SK-N-MC (cell line): ENCODE measurements around the gene CLASP1.

Experiments
- DNase-seq: peaks from one replicate; pipeline ENCODE4 v3.0.0-alpha.2; 2011; ENCODE audit warnings: low read depth, low spot score
- H3K27ac ChIP-seq: fragments of 200-600 bp; sonication (generic); 2 replicates; pipeline ENCODE4 v1.5.1; 2016; ENCODE audit warnings: mixed run types
- H3K36me3 ChIP-seq: fragments of 200-600 bp; sonication (generic); 2 replicates; pipeline ENCODE4 v1.6.1; 2017; ENCODE audit warnings: antibody characterized with exemption, low read length, mixed read lengths; ENCODE audit not compliant: insufficient read depth
- H3K4me3 ChIP-seq: fragments of 200-600 bp; sonication (generic); 2 replicates; pipeline ENCODE4 v1.5.1; 2016
- H3K9ac ChIP-seq: fragments of 200-600 bp; sonication (generic); 2 replicates; pipeline ENCODE4 v1.8.0; 2017; ENCODE audit warnings: mixed run types, mixed read lengths; ENCODE audit not compliant: insufficient read length
- H3K9me3 ChIP-seq: fragments of 200-600 bp; sonication (generic); 2 replicates; pipeline ENCODE4 v1.6.1; 2017; ENCODE audit warnings: low read depth, mild to moderate bottlenecking, antibody characterized with exemption, low read length, moderate library complexity, mixed read lengths
- EZH2 ChIP-seq: fragments of 200-600 bp; sonication (generic); IDR thresholded peaks from one replicate; pipeline ENCODE4 v1.6.1; 2017; ENCODE audit warnings: antibody characterized with exemption
- FOXP2 ChIP-seq: optimal IDR thresholded peaks from 2 replicates; pipeline ENCODE3; 2011; ENCODE audit warnings: mild to moderate bottlenecking, moderate library complexity; ENCODE audit not compliant: insufficient read depth; ENCODE audit errors: extremely low read length, control extremely low read depth
- POLR2AphosphoS5 ChIP-seq: IDR thresholded peaks from 2 replicates; pipeline ENCODE4 v1.6.1; 2012; ENCODE audit warnings: mild to moderate bottlenecking, low read depth, low read length, borderline replicate concordance

The CLASP1 gene

DNA sequence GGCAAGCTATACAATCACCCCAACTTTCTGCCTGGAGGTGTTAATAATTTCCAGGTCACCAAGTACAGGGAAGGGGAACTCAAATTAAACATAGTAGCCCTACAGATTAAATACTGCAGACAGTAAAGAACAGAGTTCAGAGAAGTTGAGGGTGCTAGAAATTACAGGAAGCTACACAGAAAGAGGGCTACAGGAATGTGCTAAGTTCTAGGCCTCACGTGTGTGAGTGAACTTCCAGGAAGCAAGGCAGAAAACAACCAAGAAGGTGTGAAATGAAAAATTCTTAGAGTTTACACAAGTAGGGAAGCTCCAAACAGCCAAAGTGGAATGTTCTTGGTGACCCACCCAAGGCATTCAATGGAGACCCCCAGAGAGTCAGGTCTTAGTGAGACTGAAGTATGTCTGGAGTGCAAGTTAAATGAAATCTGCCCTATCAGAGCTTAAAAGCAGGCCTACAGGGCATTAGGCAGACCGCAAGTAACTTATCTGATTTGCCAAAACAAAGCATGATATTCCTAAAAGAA, 176.7 kb downstream of the CLASP1 start:
- Histone ChIP-seq H3K36me3 (peaks cover 33% of the 10 kb centered on the region), H3K9ac (peak overlapping the region; percentile 44), H3K4me3 (peak overlapping the region; percentile 40), H3K9me3 (no peaks in the 10 kb centered on the region), H3K27ac (peak overlapping the region; percentile 85)
- DNase-seq, result no peak
- TF ChIP-seq FOXP2, result no peak
- TF ChIP-seq POLR2AphosphoS5, result no peak

DNA sequence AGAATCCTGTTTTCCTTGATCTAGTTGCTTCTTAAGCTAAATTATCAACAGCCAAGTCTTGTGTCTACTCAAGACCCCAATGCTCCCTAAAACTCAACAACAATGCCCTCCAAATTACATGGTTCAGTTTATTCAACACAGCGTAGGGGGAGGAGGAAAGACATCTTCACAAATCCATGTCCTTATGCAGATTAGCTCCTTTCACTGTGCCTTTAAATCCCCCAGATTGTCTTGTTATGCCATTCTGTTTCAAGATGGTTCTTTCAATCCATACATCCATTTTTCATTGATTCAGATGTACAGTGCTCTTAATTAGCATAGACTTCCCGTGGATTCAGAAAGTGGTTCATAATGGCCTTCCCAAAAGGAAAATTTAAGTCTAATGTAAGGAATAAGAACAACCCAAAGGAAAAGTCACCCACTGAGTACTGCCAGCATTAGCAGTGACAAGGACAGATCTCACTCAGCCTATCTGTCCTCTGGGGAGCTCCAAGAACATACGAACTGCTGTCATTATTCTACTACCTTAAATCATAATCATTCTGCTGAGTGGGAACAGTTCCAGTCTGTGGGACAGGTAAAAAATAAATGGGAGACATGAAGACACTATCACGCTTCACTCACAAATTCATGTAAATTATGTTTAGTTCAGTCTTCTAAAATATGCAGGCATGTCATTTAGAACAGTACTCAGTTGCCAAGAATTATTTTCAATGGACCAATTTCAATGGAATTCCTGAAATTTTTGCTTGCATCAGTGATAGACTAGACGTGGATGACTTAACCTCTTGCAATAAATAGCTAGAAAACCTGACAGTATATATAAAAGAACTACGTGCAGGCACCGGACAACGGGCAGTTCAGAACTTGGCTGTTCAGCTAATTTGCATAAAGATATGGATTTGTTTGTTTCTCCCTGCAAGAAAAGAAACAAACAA, 177.5 kb downstream of the CLASP1 start:
- Histone ChIP-seq H3K9ac (peak overlapping the region; percentile 44), H3K36me3 (peaks cover 40% of the 10 kb centered on the region), H3K4me3 (peak overlapping the region; percentile 40), H3K9me3 (no peaks in the 10 kb centered on the region), H3K27ac (peak overlapping the region; percentile 85)
- no peak for DNase-seq
- TF ChIP-seq POLR2AphosphoS5, result no peak
- no peak for TF ChIP-seq EZH2
- no peak for TF ChIP-seq FOXP2

DNA sequence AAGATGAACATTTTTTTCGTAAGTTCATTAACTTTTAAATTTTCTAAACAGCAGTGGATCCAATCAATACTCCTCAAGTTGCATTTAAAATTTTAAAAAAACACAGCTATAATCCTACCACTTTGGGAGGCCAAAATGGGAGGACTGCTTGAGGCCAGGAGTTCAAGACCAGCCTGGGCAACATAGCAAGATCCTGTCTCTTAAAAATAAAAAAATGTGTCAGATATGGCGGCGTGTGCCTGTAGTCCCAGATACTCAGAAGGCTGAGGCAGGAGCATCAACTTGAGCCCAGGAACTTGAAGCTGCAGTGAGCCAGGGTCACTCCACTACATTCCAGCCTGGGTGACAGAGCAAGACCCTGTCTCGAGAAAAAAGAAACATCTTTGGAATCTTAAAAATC, 178.3 kb downstream of the CLASP1 start:
- Histone ChIP-seq H3K27ac (peak overlapping the region; percentile 85; the same call in 1 of the 2 replicates), H3K4me3 (no peak overlapping the region), H3K9ac (no peak overlapping the region), H3K9me3 (no peaks in the 10 kb centered on the region), H3K36me3 (peaks cover 49% of the 10 kb centered on the region)
- no peak for TF ChIP-seq FOXP2
- TF ChIP-seq EZH2, result no peak
- no peak for TF ChIP-seq POLR2AphosphoS5
- no peak for DNase-seq

DNA sequence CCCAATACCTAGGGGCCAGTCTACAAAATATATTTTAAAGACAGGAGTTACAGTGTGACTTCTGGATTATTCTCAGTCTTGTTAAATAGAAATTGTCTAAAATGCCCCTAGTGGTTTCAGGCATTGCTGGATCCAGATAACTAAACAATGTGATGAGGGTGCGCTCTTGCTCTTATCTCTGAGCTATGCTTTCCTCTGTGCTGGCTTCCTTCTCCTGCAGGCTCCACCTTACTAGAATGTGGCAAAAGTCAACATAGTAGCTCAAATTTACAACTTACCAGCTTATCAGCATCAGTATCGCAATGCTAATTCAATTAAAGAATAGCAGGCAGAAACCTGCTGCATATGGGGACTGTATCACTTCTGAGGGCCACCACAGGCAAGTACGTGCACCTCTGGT, 179.9 kb downstream of the CLASP1 start:
- Histone ChIP-seq H3K9me3 (no peaks in the 10 kb centered on the region), H3K36me3 (peaks cover 51% of the 10 kb centered on the region), H3K9ac (no peak overlapping the region), H3K27ac (no peak overlapping the region), H3K4me3 (no peak overlapping the region)
- no peak for DNase-seq
- no peak for TF ChIP-seq FOXP2
- TF ChIP-seq EZH2, result no peak
- TF ChIP-seq POLR2AphosphoS5, result no peak

DNA sequence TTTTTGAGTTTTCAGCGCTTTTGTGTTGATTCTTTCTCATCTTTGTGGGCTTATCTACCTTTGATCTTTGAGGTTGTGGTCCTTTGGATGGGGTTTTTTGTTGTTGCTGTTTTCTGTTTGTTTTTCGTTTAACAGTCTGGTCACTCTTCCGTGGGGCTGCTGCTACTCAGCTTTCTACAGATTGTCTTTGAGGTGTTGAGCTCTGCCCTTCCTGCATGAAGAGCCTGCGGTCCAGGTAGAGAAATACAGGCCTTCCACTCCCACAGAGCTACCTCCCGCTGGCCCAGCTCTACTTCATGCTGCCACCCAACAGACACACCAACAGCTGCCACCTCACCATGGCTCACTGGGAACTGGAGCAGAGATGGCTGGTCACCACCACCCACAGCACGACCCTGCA, 180.3 kb downstream of the CLASP1 start:
- H3K36me3 ChIP-seq, result peaks cover 51% of the 10 kb centered on the region
- DNase-seq, result no peak

DNA sequence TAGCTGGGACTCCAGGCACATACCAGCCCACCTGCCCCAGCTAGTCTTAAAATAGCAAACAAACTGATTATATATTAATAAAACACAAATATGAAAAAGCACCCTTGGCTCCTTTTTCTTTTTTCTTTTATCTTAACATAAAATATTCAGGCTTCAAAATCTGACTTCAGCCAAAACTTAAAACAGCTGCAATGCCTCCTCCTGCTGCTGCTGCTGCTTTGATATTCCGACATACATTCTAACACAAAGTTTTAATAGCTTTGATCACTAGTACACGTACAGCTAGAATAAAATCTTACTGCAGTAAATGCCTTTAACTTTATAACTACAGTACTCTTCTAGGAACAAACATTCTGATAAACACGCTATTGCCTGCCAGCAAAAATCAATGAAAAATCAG, 190.0 kb downstream of the CLASP1 start:
- H3K27ac ChIP-seq, result no peak overlapping the region
- H3K9me3 ChIP-seq, result no peaks in the 10 kb centered on the region
- H3K9ac ChIP-seq, result no peak overlapping the region
- TF ChIP-seq POLR2AphosphoS5 (no peak), FOXP2 (no peak), EZH2 (no peak)
- peaks cover 36% of the 10 kb centered on the region for H3K36me3 ChIP-seq
- DNase-seq, result no peak
- no peak overlapping the region for H3K4me3 ChIP-seq

More for the DNA sequence above, 180.3 kb downstream of the CLASP1 start:
- no peaks in the 10 kb centered on the region for H3K9me3 ChIP-seq
- H3K4me3 ChIP-seq, result no peak overlapping the region
- TF ChIP-seq POLR2AphosphoS5 (no peak), EZH2 (no peak), FOXP2 (no peak)
- H3K27ac ChIP-seq, result no peak overlapping the region
- no peak overlapping the region for H3K9ac ChIP-seq

DNA sequence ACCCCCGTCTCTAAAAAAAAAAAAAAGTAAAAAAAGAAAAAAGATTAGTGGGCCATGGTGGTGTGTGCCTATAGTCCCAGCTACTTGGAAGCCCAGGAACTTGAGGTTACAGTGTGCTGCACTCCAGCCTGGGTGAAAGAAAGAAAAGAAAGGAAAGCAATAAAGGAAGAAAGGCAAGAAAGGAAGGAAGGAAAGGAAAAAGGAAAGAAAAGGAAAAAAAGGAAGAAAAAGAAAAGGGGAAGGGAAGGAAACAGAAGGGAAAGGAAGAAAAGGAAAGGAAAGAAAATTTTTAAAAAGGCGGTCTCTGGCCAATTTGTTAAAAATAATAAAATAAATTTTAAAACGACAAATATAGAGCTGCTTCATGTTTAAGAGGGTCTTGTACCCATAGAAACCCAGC, 192.9 kb downstream of the CLASP1 start:
- TF ChIP-seq FOXP2 (no peak), EZH2 (no peak), POLR2AphosphoS5 (no peak)

DNA sequence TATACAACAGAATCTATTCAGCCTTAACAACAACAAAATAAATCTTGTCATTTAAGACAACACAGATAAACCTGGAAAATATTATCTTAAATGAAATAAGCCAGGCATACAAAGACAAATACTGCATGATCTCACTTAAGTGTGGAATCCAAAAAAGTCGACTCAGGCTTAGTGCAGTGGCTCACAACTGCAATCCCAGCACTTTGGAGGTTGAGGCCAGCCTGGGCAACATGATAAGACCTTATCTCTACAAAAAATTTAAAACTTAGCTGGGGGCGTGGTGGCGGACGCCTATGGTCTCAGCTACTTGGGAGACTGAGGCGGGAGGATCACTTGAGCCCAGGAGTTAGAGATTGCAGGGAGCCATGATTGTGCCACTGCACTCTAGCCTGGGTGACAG, 193.8 kb downstream of the CLASP1 start:
- no peak for DNase-seq
- no peak overlapping the region for H3K4me3 ChIP-seq
- no peak overlapping the region for H3K27ac ChIP-seq
- H3K36me3 ChIP-seq, result peaks cover 42% of the 10 kb centered on the region
- H3K9me3 ChIP-seq, result no peaks in the 10 kb centered on the region
- TF ChIP-seq EZH2, result no peak
- no peak for TF ChIP-seq FOXP2
- TF ChIP-seq POLR2AphosphoS5, result no peak
- no peak overlapping the region for H3K9ac ChIP-seq

More for the DNA sequence above, 192.9 kb downstream of the CLASP1 start:
- no peak for DNase-seq
- Histone ChIP-seq H3K9ac (no peak overlapping the region), H3K36me3 (peaks cover 42% of the 10 kb centered on the region), H3K9me3 (no peaks in the 10 kb centered on the region), H3K4me3 (no peak overlapping the region), H3K27ac (no peak overlapping the region)
